AG04449 (cell line): Measurements from ENCODE around the gene YTHDF2.
"Not testable (repeated sequence)": the region's sequence is repeated elsewhere in the genome, so short reads cannot be mapped to it uniquely, and the experiment has no call there.

Experiments used
- CTCF ChIA-PET: fragments of 350-600 bp; formaldehyde crosslinking; extraction: SDS; loops from one replicate; lab custom pipeline; 2021; ENCODE audit warnings: antibody characterized with exemption; lab: Yijun Ruan, JAX
- POLR2A ChIA-PET: fragments of 400-600, 350-600 bp; formaldehyde crosslinking; extraction: SDS; loops from one replicate; lab custom pipeline; 2020; ENCODE audit warnings: antibody characterized with exemption, inconsistent platforms; lab: Yijun Ruan, JAX
- DNase-seq: peaks from one replicate; pipeline ENCODE4 v3.0.0-alpha.2; 2010; ENCODE audit warnings: low read depth, low spot score
- H3K4me3 ChIP-seq: 2 replicates; pipeline ENCODE4 v1.5.1; 2011; ENCODE audit warnings: low read depth, mild to moderate bottlenecking, control low read depth, low read length
- CTCF ChIP-seq: IDR thresholded peaks from one replicate; pipeline ENCODE4 v1.5.1; 2011; ENCODE audit warnings: mild to moderate bottlenecking, moderate library complexity, low read length, control low read depth, inconsistent platforms; ENCODE audit not compliant: insufficient read depth; ENCODE audit errors: missing control alignments

The YTHDF2 gene

GRCh38 chr1:28744184-28744583, 7.4 kb downstream of the YTHDF2 start:
- no peak for TF ChIP-seq CTCF
- no peak for DNase-seq
- ChIA-PET POLR2A (no interaction called here), CTCF (interaction anchor here (4.5 kb wide), 1 partner anchor 8 kb away, joined by 41 read pairs; the partner anchor contains the start of gene YTHDF2)
- H3K4me3 ChIP-seq: no peak overlapping the region

DNA sequence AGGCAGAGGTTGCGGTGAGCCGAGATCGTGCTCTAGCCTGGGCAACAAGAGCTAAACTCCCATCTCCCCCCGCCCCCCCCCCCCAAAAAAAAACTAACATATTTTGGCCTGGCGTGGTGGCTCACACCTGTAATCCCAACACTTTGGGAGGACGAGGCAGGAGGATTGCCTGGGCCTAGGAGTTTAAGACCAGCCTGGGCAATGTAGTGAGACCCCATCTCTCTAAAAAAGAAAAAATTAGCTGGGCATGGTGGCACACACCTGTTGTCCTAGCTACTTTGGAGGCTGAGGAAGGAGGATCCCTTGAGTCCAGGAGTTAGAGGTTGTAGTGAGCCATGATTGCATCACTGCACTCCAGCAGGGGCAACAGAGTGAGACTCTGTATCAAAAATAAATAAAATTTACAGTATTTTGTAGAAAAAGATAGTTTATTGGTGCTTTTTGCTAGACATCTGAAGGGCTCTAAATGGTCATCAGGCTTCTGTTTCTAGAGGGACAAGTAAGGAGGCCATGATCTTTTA, 9.0 kb downstream of the YTHDF2 start:
- no peak for TF ChIP-seq CTCF
- no peak overlapping the region for H3K4me3 ChIP-seq
- no peak for DNase-seq
- ChIA-PET CTCF (interaction anchor here (4.5 kb wide), 1 partner anchor 10 kb away, joined by 41 read pairs; the partner anchor contains the start of gene YTHDF2), POLR2A (interaction anchor here (1.9 kb wide), 1 partner anchor 9 kb away, joined by 8 read pairs; the partner anchor contains the start of gene YTHDF2)

- TF ChIP-seq CTCF: no peak
- ChIA-PET CTCF (interaction anchor here (3.9 kb wide), 1 partner anchor 14 kb away, joined by 33 read pairs; the partner anchor contains the start of gene YTHDF2), POLR2A (interaction anchor here (1.2 to 1.7 kb wide), 2 partner anchors 9 to 14 kb away, joined by 4 to 6 read pairs; partner anchors contain the start of gene YTHDF2)
- DNase-seq: no peak
- no peak overlapping the region for H3K4me3 ChIP-seq
These were observed 13.6 kb downstream of the YTHDF2 start for GRCh38 chr1:28750330-28750729.

DNA sequence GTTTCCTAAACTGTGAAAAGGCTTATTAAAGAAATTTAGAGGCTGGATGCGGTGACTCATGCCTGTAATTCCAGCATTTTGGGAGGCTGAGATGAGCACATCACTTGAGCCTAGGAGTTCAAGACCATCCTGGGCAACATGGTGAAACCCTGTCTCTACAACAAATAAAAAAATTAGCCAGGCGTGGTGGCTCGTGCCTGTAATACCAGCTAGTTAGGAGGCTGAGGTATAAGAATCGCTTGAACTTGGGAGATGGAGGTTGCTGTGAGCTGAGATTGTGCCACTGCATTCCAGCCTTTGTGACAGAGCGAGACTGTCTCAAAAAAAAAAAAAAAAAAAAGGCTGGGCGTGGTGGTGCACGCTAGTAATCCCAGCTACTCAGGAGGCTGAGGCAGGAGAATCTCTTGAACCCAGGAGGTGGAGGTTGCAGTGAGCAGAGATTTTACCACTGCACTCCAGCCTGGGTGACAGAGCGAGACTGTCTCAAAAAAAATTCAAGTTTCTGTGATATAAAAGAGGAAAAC, 14.1 kb downstream of the YTHDF2 start:
- H3K4me3 ChIP-seq, DNase-seq: not testable (repeated sequence)
- ChIA-PET POLR2A (interaction anchor here (1.2 to 1.7 kb wide), 2 partner anchors 9 to 14 kb away, joined by 4 to 6 read pairs; partner anchors contain the start of gene YTHDF2), CTCF (interaction anchor here (1.2 to 3.9 kb wide), 2 partner anchors 14 to 34 kb away, joined by 3 to 33 read pairs; partner anchors contain the start of gene YTHDF2)

- no peak for DNase-seq
- H3K4me3 ChIP-seq: no peak overlapping the region
- no peak for TF ChIP-seq CTCF
- ChIA-PET POLR2A (interaction anchor here (1.2 to 1.7 kb wide), 2 partner anchors 10 to 15 kb away, joined by 4 to 6 read pairs; partner anchors contain the start of gene YTHDF2), CTCF (interaction anchor here (1.2 to 3.9 kb wide), 4 partner anchors 9 to 126 kb away, joined by 3 to 33 read pairs (median 6); partner anchors contain the start of gene YTHDF2)
These were observed 14.7 kb downstream of the YTHDF2 start for GRCh38 chr1:28751315-28752060.

DNA sequence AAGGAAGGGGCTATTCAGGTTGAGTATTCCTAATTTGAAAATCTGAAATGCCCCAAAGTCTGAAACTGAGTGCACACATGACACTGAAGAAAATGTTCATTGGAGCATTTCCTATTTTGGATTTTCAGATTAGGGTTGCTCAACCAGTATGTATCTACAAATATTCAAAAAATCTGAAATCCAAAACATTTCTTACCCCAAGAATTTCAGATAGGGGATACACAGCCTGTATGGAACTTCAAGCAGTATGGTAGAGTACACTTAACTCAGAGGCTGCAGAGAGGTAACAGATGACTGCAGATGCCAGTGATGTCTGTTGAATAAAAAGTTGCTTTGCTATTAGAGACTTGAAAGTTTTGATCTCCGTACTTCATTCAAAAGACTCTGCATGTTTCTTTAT, 19.0 kb downstream of the YTHDF2 start:
- no peak for TF ChIP-seq CTCF
- ChIA-PET CTCF (interaction anchor here (0.6 to 3.4 kb wide), 5 partner anchors 17 to 122 kb away, joined by 3 to 20 read pairs (median 8); partner anchors contain the start of gene YTHDF2), POLR2A (interaction anchor here (1.4 kb wide), 1 partner anchor 16 kb away, joined by 3 read pairs; no protein-coding TSS in a partner anchor)
- no peak overlapping the region for H3K4me3 ChIP-seq
- no peak for DNase-seq
